Measurements from ENCODE around the gene HGS. TPM values are rescaled to one million over a fixed set of nuclear protein-coding genes. Genes with fewer than 3 reads are reported as not detected.
A peak's percentile ranks its signal among the peaks of the same experiment; 100 is the strongest.

The HGS gene
- total and polyA plus RNA-seq, 2 of the 13 experiments (the other 11 are each of a cell fraction or from before 2014, with no cell fraction given): 73.3 to 78.1 TPM

GRCh38 chr17:81711814-81712467 is 28.1 kb downstream of the HGS start, which contains the start of gene SLC25A10 (continued):
- TF ChIP-seq ZNF318 (CRISPR knock-in tag; IDR thresholded peaks at IDR 0.05) (peak; percentile 87; the same call in 1 of the 2 replicates), ZNF792 (CRISPR knock-in tag; IDR thresholded peaks at IDR 0.05) (peak; percentile 99), YEATS4 (CRISPR knock-in tag; IDR thresholded peaks at IDR 0.05; ENCODE audit: borderline replicate concordance) (peak; percentile 99), CBX5 (CRISPR knock-in tag; IDR thresholded peaks at IDR 0.05; ENCODE audit: borderline replicate concordance) (peak; percentile 96), AGO1 (IDR thresholded peaks at IDR 0.05; ENCODE audit: low read depth, low read length, poor library complexity, severe bottlenecking) (peak; percentile 96), ATF5 (CRISPR knock-in tag; IDR thresholded peaks at IDR 0.05; ENCODE audit: low read depth) (peak; percentile 95; the same call in 1 of the 2 replicates), ZIK1 (CRISPR knock-in tag; IDR thresholded peaks at IDR 0.05; ENCODE audit: borderline replicate concordance, low read depth) (peak; percentile 99), ZFAT (CRISPR knock-in tag; conservative IDR thresholded peaks at IDR 0.05) (peak; percentile 80; the same call in 1 of the 2 replicates), JUN (CRISPR knock-in tag; IDR thresholded peaks at IDR 0.05) (peak; percentile 95), E2F5 (CRISPR knock-in tag; conservative IDR thresholded peaks at IDR 0.05) (peak; percentile 86), PLRG1 (conservative IDR thresholded peaks at IDR 0.05) (no peak), MAX (IDR thresholded peaks at IDR 0.05) (peak; percentile 99), RNF2 (conservative IDR thresholded peaks at IDR 0.05; ENCODE audit: low read depth) (peak; percentile 98)
